HCT116 (cell line): ENCODE results near the gene ITIH4. TPM values are rescaled to one million over a fixed set of nuclear protein-coding genes. Genes with fewer than 3 reads are reported as not detected.

ENCODE experiments used
- ATAC-seq: fragments of 200-7000 bp; cut with Tn5 transposase; 2 replicates; pipeline ENCODE4 v1.9.1; 2020; ENCODE audit warnings: mild to moderate bottlenecking, moderate library complexity
- BruUV-seq: library from RNA; stranded (reverse); fragments of 400-500 nt; replicated peaks from 2 replicates; lab custom pipeline; 2021; lab: Mats Ljungman, UMichigan
- CTCF ChIA-PET: fragments of 300-600 bp; sonication (Branson Sonifier 250); formaldehyde crosslinking; loops from one replicate; lab custom pipeline; 2021; ENCODE audit warnings: antibody characterized with exemption; lab: Charles Lee
- POLR2A ChIA-PET: fragments of 300-600, 350-600 bp; sonication (Branson Sonifier 250); formaldehyde crosslinking; loops from one replicate; lab custom pipeline; 2021; ENCODE audit warnings: antibody characterized with exemption; lab: Charles Lee
- RAD21 ChIA-PET, 2 experiments: fragments of 300-600 bp; sonication (Branson Sonifier 250); formaldehyde crosslinking; loops; one replicate each; lab custom pipeline; 2023; ENCODE audit warnings: low total read pairs in 2 of 2; ENCODE audit not compliant: uncharacterized antibody in 2 of 2, unreplicated experiment in 2 of 2, low non-redundant PET in 1 of 2; lab: Charles Lee
- DNase-seq: peaks from one replicate; pipeline ENCODE4 v3.0.0-alpha.2; 2010; ENCODE audit warnings: low read depth, low spot score
- H2AFZ ChIP-seq: fragments of 200-600 bp; shearing (Covaris generic), sonication (generic); 2 replicates; pipeline ENCODE4 v1.6.1; 2017; ENCODE audit warnings: low read depth, mixed run types, mixed read lengths, antibody characterized with exemption, low read length; ENCODE audit not compliant: poor library complexity, severe bottlenecking
- H3K27ac ChIP-seq: 2 replicates; pipeline ENCODE4 v1.5.1; 2012; ENCODE audit warnings: low read depth, low read length
- H3K27me3 ChIP-seq: fragments of 200-600 bp; sonication (generic); 2 replicates; pipeline ENCODE4 v1.6.1; 2016; ENCODE audit warnings: mixed run types, low read length, mixed read lengths; ENCODE audit not compliant: insufficient read depth
- H3K36me3 ChIP-seq, 2 experiments: fragments of 200-500 bp in 1 of 2; fragments of 200-600 bp in 1 of 2; sonication (Bioruptor generic) in 1 of 2; sonication (generic) in 1 of 2; 2 replicates each; pipeline versions ENCODE4 v1.5.1 to v1.6.1; 2014 to 2016; ENCODE audit warnings: low read length in 2 of 2, inconsistent platforms in 1 of 2, mixed read lengths in 1 of 2, mixed run types in 1 of 2; ENCODE audit not compliant: insufficient read depth in 2 of 2, control insufficient read depth in 1 of 2
- H3K4me1 ChIP-seq, 2 experiments: fragments of 200-600 bp in 1 of 2; sonication (generic) in 1 of 2; 2 replicates each; pipeline versions ENCODE4 v1.5.1 to v1.6.1; 2012 to 2017; ENCODE audit warnings: low read length in 2 of 2, inconsistent platforms in 1 of 2, mild to moderate bottlenecking in 1 of 2, mixed read lengths in 1 of 2, mixed run types in 1 of 2, moderate library complexity in 1 of 2; ENCODE audit not compliant: insufficient read depth in 2 of 2, control insufficient read depth in 1 of 2
- H3K4me2 ChIP-seq: fragments of 200-600 bp; sonication (generic); 2 replicates; pipeline ENCODE4 v1.6.1; 2017; ENCODE audit warnings: mixed run types, low read length, mixed read lengths
- H3K4me3 ChIP-seq, 2 experiments: fragments of 200-600 bp in 1 of 2; sonication (generic) in 1 of 2; replicated peaks in 1 of 2; 2 replicates each; pipeline ENCODE4 v1.5.1; 2011 to 2016; ENCODE audit warnings: low read length in 2 of 2, control low read depth in 1 of 2, low read depth in 1 of 2, mild to moderate bottlenecking in 1 of 2, mixed read lengths in 1 of 2, mixed run types in 1 of 2
- H3K79me2 ChIP-seq: fragments of 200-600 bp; sonication (generic); 2 replicates; pipeline ENCODE4 v1.6.1; 2017; ENCODE audit warnings: mild to moderate bottlenecking, mixed run types, low read length, moderate library complexity, mixed read lengths; ENCODE audit not compliant: insufficient read depth
- H3K9ac ChIP-seq: fragments of 200-600 bp; sonication (generic); 2 replicates; pipeline ENCODE4 v1.6.1; 2016; ENCODE audit warnings: low read length, mixed read lengths
- H3K9me2 ChIP-seq: fragments of 200-600 bp; sonication (generic), shearing (Covaris generic); 2 replicates; pipeline ENCODE4 v1.6.1; 2017; ENCODE audit warnings: mixed run types, mild to moderate bottlenecking, moderate library complexity; ENCODE audit not compliant: insufficient read depth
- H3K9me3 ChIP-seq, 2 experiments: fragments of 200-500 bp in 1 of 2; fragments of 200-600 bp in 1 of 2; sonication (Bioruptor generic) in 1 of 2; sonication (generic) in 1 of 2; 2 replicates each; pipeline ENCODE4 v1.6.1; 2014 to 2017; ENCODE audit warnings: low read length in 2 of 2, mixed read lengths in 2 of 2, inconsistent platforms in 1 of 2, low read depth in 1 of 2, mild to moderate bottlenecking in 1 of 2, mixed run types in 1 of 2, moderate library complexity in 1 of 2; ENCODE audit not compliant: control insufficient read depth in 1 of 2, insufficient read depth in 1 of 2
- H4K20me1 ChIP-seq: fragments of 200-600 bp; sonication (generic), shearing (Covaris generic); 2 replicates; pipeline ENCODE4 v1.6.1; 2017; ENCODE audit warnings: mixed run types, mild to moderate bottlenecking, moderate library complexity; ENCODE audit not compliant: insufficient read depth
- CBX3 ChIP-seq: IDR thresholded peaks from 2 replicates; pipeline ENCODE4 v1.6.1; 2012; ENCODE audit warnings: low read depth
- CEBPB ChIP-seq: IDR thresholded peaks from 2 replicates; pipeline ENCODE4 v1.6.1; 2012; ENCODE audit warnings: low read depth
- ELF1 ChIP-seq: IDR thresholded peaks from 2 replicates; pipeline ENCODE4 v1.6.1; 2012; ENCODE audit warnings: low read depth, borderline replicate concordance
- EZH2 ChIP-seq: fragments of 200-600 bp; sonication (generic); IDR thresholded peaks from 2 replicates; pipeline ENCODE4 v1.6.1; 2017; ENCODE audit warnings: antibody characterized with exemption, mixed run types
- FOSL1 ChIP-seq: IDR thresholded peaks from 2 replicates; pipeline ENCODE4 v1.6.1; 2012; ENCODE audit warnings: low read depth
- JUND ChIP-seq: IDR thresholded peaks from 2 replicates; pipeline ENCODE4 v1.6.1; 2012
- POLR2AphosphoS5 ChIP-seq: IDR thresholded peaks from 2 replicates; pipeline ENCODE4 v1.6.1; 2011; ENCODE audit warnings: mild to moderate bottlenecking, low read depth, low read length, moderate library complexity
- RAD21 ChIP-seq: IDR thresholded peaks from 2 replicates; pipeline ENCODE4 v1.6.1; 2012; ENCODE audit warnings: low read depth, mild to moderate bottlenecking
- SIN3A ChIP-seq: IDR thresholded peaks from 2 replicates; pipeline ENCODE4 v1.6.1; 2012; ENCODE audit warnings: low read depth
- SRF ChIP-seq: IDR thresholded peaks from 2 replicates; pipeline ENCODE4 v1.6.1; 2012; ENCODE audit warnings: low read depth
- TCF7L2 ChIP-seq: IDR thresholded peaks from 2 replicates; pipeline ENCODE4 v1.7.0; 2011; ENCODE audit warnings: borderline replicate concordance, inconsistent platforms; ENCODE audit not compliant: insufficient read depth, insufficient read length; ENCODE audit errors: extremely low read depth
- YY1 ChIP-seq: IDR thresholded peaks from 2 replicates; pipeline ENCODE4 v1.6.1; 2011; ENCODE audit warnings: low read length, low read depth, moderate library complexity, mild to moderate bottlenecking; ENCODE audit not compliant: insufficient replicate concordance; ENCODE audit errors: extremely low read depth
- ZFX ChIP-seq: fragments of 450-650 bp; IDR thresholded peaks from 2 replicates; pipeline ENCODE4 v1.6.1; 2017
- ZNF274 ChIP-seq: fragments of 200-500 bp; sonication (Bioruptor generic); IDR thresholded peaks from 2 replicates; pipeline ENCODE4 v1.6.1; 2014; ENCODE audit warnings: mild to moderate bottlenecking, low read depth, low read length, inconsistent platforms
- intact Hi-C: fragments of 100-400 bp; cut with micrococcal nuclease; formaldehyde crosslinking; loops from 2 replicates; pipeline ENCODE4 v1.10.0; 2022
- total RNA-seq: library from RNA; stranded (reverse); gene quantifications from one replicate; pipeline ENCODE4 v1.2.1, GENCODE V29; 2021; ENCODE audit not compliant: unreplicated experiment
- TF ChIP-seq, protein P1 (sequence below), 3 experiments: fragments of 200-600 bp in 1 of 3; sonication (generic) in 1 of 3; IDR thresholded peaks in 2 of 3; conservative IDR thresholded peaks in 1 of 3; 2 replicates each; pipeline ENCODE4 v1.5.1; 2012 to 2017; ENCODE audit warnings: low read depth in 2 of 3, low read length in 2 of 3, antibody characterized with exemption in 1 of 3, borderline replicate concordance in 1 of 3, control low read depth in 1 of 3, mild to moderate bottlenecking in 1 of 3, mixed read lengths in 1 of 3, mixed run types in 1 of 3, moderate library complexity in 1 of 3; ENCODE audit not compliant: insufficient read depth in 1 of 3
- TF ChIP-seq, protein P2 (sequence below): IDR thresholded peaks from 2 replicates; pipeline ENCODE4 v1.6.1; 2012
- TF ChIP-seq, protein P3 (sequence below): IDR thresholded peaks from 2 replicates; pipeline ENCODE4 v1.6.1; 2012; ENCODE audit warnings: low read depth

The ITIH4 gene
- total RNA-seq, 1 experiment from 2014 or later: 4.1 TPM

DNA sequence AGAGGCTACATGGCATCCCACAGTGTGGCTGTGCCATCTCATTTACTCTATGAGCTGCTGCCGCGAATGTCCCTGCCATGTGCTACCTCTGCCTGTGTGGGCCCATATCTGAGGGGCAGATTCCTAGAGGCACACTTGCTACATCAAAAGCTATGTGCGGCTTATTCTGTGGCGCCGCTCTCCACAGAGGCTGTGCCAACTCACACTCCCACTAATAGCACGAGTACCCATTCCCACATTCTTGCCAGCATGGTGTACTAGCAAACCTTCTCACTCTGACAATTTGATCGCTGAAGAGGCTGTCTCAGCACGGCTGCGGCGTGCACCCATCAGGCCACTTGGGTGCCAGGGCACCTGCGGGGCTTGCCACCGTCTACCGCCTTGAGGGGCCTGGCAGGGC lies 35.5 kb upstream of the ITIH4 start:
- H3K27me3 ChIP-seq: no peaks in the 10 kb centered on the region
- H3K4me2 ChIP-seq: no peak overlapping the region
- CTCF ChIA-PET: no interaction called here
- H4K20me1 ChIP-seq: no peaks in the 10 kb centered on the region
- DNase-seq: no peak
- no peak overlapping the region for H3K9ac ChIP-seq
- H3K9me3 ChIP-seq: no peaks in the 10 kb centered on the region
- no peak overlapping the region for H3K4me3 ChIP-seq
- no peaks in the 10 kb centered on the region for H3K4me1 ChIP-seq
- POLR2A ChIA-PET: no interaction called here
- 0 out of 2 replicates have a peak, but pooled peaks cover 3% of the 10 kb centered on the region for H3K79me2 ChIP-seq
- no TSS peak for BruUV-seq
- RAD21 ChIA-PET: no interaction called here
- no peak overlapping the region for H2AFZ ChIP-seq
- H3K36me3 ChIP-seq: no peaks in the 10 kb centered on the region
- intact Hi-C loops: no loop called here
- H3K27ac ChIP-seq: no peak overlapping the region
- TF ChIP-seq ELF1: no peak
- no peak for TF ChIP-seq SIN3A
- no peak for TF ChIP-seq CBX3
- no peak for TF ChIP-seq TCF7L2
- no peak for TF ChIP-seq SRF
- no peak for TF ChIP-seq YY1
- no peak for TF ChIP-seq JUND
- TF ChIP-seq, protein P1, sequence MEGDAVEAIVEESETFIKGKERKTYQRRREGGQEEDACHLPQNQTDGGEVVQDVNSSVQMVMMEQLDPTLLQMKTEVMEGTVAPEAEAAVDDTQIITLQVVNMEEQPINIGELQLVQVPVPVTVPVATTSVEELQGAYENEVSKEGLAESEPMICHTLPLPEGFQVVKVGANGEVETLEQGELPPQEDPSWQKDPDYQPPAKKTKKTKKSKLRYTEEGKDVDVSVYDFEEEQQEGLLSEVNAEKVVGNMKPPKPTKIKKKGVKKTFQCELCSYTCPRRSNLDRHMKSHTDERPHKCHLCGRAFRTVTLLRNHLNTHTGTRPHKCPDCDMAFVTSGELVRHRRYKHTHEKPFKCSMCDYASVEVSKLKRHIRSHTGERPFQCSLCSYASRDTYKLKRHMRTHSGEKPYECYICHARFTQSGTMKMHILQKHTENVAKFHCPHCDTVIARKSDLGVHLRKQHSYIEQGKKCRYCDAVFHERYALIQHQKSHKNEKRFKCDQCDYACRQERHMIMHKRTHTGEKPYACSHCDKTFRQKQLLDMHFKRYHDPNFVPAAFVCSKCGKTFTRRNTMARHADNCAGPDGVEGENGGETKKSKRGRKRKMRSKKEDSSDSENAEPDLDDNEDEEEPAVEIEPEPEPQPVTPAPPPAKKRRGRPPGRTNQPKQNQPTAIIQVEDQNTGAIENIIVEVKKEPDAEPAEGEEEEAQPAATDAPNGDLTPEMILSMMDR (IDR thresholded peaks at IDR 0.05 in 2 of 3, conservative IDR thresholded peaks at IDR 0.05 in 1 of 3; ENCODE audit: borderline replicate concordance in 1 of 3, insufficient read depth in 1 of 3, low read depth in 2 of 3, low read length in 2 of 3): no peak
- no peak for TF ChIP-seq POLR2AphosphoS5
- TF ChIP-seq ZFX: no peak
- TF ChIP-seq RAD21: no peak
- TF ChIP-seq CEBPB: no peak
- TF ChIP-seq, protein P2, sequence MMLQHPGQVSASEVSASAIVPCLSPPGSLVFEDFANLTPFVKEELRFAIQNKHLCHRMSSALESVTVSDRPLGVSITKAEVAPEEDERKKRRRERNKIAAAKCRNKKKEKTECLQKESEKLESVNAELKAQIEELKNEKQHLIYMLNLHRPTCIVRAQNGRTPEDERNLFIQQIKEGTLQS: no peak
- no peak for TF ChIP-seq EZH2
- TF ChIP-seq, protein P3, sequence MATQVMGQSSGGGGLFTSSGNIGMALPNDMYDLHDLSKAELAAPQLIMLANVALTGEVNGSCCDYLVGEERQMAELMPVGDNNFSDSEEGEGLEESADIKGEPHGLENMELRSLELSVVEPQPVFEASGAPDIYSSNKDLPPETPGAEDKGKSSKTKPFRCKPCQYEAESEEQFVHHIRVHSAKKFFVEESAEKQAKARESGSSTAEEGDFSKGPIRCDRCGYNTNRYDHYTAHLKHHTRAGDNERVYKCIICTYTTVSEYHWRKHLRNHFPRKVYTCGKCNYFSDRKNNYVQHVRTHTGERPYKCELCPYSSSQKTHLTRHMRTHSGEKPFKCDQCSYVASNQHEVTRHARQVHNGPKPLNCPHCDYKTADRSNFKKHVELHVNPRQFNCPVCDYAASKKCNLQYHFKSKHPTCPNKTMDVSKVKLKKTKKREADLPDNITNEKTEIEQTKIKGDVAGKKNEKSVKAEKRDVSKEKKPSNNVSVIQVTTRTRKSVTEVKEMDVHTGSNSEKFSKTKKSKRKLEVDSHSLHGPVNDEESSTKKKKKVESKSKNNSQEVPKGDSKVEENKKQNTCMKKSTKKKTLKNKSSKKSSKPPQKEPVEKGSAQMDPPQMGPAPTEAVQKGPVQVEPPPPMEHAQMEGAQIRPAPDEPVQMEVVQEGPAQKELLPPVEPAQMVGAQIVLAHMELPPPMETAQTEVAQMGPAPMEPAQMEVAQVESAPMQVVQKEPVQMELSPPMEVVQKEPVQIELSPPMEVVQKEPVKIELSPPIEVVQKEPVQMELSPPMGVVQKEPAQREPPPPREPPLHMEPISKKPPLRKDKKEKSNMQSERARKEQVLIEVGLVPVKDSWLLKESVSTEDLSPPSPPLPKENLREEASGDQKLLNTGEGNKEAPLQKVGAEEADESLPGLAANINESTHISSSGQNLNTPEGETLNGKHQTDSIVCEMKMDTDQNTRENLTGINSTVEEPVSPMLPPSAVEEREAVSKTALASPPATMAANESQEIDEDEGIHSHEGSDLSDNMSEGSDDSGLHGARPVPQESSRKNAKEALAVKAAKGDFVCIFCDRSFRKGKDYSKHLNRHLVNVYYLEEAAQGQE: no peak
- no peak for TF ChIP-seq FOSL1
- TF ChIP-seq ZNF274: no peak
- no peaks in the 10 kb centered on the region for H3K9me2 ChIP-seq
- ATAC-seq: no peak
